Placental epithelial cell (primary cell): ENCODE data around the gene SUGP2. TPM values are rescaled to one million over a fixed set of nuclear protein-coding genes. Genes with fewer than 3 reads are reported as not detected.

ENCODE experiments used
- total RNA-seq: library from RNA; depleted of rRNA; stranded (reverse); fragments of >200 nt; gene quantifications from 2 replicates; pipeline ENCODE4 v1.2.3, GENCODE V29; 2012

Gene SUGP2
- 23.9 and 25.7 TPM in 2 replicates for total RNA-seq

DNA sequence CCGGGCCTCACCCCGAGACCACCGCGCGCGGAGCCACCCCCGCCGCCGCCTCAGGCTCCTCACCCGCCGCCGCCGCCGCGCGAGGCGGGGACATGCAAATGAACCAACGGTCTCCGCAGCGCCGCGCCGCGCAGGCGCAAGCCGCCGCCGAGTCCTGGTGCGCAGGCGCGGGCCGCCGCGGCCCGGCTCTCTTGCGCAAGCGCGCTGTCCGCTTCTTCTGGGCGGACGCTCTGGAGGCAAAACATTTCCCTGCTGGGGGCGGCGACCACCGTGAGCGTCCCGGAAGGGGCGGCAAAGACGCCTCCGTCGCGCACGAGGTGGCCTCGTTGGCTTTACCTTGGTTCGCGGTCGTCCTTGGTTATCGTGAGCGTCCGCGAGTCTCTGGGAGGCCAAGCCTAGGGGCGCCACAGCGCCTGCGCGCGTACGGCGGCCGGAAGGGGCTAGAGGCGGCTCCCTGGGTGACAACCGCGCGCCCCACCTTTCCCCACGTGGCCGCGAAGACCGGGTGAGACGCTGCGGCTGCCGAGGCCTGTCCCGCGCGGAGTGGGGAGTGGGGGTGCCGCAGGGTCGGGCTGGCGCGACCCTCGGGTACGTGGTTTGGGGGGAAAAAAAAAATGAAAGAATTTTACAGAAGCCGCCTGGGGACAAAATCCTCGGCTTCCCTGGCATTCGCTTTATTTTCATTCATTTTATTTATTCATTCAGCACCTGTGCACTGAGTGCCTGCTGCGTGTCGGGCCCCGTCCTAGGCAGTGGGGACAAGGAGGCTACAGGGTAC, at the start of gene SUGP2, which contains the start of gene ARMC6:
SUGP2 (minus strand) TSS at position 92 of the 778 bp plus-strand sequence. CDS start 2,446 bp downstream, outside the sequence.
ARMC6 (plus strand) TSS at position 178 of the 778 bp plus-strand sequence. CDS start 607 bp downstream, outside the sequence.

DNA sequence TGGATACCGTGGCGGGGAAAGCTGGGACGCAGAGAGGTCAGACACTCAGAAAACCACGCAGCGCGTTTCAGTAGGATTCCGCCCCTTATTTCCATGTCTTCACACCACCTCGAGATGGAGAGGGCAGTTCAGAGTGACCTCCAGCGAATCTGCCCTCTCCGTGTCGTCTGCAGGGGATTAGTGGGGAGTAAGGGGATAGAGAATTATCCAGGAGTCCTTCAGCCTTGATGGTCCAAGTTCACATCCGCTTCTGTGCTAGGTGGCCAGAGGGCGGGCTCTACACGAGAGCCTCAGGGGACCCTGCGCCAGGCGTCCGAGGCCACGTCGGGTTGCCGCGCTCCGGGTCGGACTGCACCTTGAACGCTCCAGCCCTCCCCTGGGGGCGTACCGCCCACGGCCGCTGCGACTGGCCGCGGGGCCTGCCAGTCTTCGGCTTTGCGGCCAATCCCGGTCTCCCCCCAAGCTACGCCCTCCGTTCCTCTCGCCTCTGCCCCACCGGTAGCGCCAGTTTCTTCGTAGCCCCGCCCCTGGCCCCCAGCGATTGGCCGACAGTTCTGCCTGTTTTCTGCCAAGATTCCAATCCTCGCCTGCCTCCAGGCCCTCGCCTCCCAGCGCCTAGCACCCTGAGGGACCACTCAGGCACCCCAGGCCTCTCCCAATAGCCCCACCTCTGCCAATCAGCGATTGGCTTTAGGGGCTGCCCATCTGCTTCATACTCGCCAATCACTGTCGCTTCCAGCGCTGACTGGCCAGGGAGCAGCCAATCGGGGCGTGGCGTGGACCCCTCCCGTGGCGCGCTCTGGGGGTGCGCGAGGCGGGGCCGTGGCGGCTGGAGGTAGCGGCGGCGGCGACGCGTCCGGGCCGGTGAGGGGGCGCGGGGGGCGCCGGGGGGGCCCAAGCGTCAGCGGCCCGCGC, 30.1 kb upstream of the SUGP2 start, which contains the start of gene SLC25A42:
SLC25A42 (plus strand) TSS at position 812 of the 915 bp plus-strand sequence. CDS start 32,131 bp downstream, outside the sequence.

Other genes with a start within 250 kb of the SUGP2 start
- under 0.01 TPM in 1 of 2 replicates, not detected in the other for gene COMP, start 242.2 kb downstream of the SUGP2 start, total RNA-seq
- gene UPF1, start 201.6 kb downstream of the SUGP2 start, total RNA-seq: 58.5 and 68.8 TPM in 2 replicates
- gene CERS1, start 137.4 kb downstream of the SUGP2 start, total RNA-seq: not detected in 2 replicates
- 191 and 379 TPM in 2 replicates for gene COPE, start 114.1 kb downstream of the SUGP2 start, total RNA-seq
- 50.3 and 67.2 TPM in 2 replicates for gene DDX49, start 113.8 kb downstream of the SUGP2 start, total RNA-seq
- gene HOMER3, start 92.3 kb downstream of the SUGP2 start, total RNA-seq: 43.6 and 99.6 TPM in 2 replicates
- gene ARMC6, start 86 bp upstream of the SUGP2 start, total RNA-seq: 27.1 and 41.2 TPM in 2 replicates
- 8.5 and 12.6 TPM in 2 replicates for gene SLC25A42, start 30.5 kb upstream of the SUGP2 start, total RNA-seq
- gene TMEM161A, start 105.0 kb upstream of the SUGP2 start, total RNA-seq: 16.1 TPM in 2 replicates
- 0.39 TPM in 1 of 2 replicates, not detected in the other for gene MEF2B, start 136.7 kb upstream of the SUGP2 start, total RNA-seq
- gene BORCS8, start 158.6 kb upstream of the SUGP2 start, total RNA-seq: 11.0 and 15.7 TPM in 2 replicates
- 53.6 and 64.8 TPM in 2 replicates for gene RFXANK, start 158.7 kb upstream of the SUGP2 start, total RNA-seq
- 7.6 and 9.0 TPM in 2 replicates for gene NR2C2AP, start 169.9 kb upstream of the SUGP2 start, total RNA-seq
- gene NCAN, start 178.4 kb upstream of the SUGP2 start, total RNA-seq: under 0.01 TPM in 1 of 2 replicates, not detected in the other
- gene TM6SF2, start 239.8 kb upstream of the SUGP2 start, total RNA-seq: 1.2 and 2.0 TPM in 2 replicates